ENCODE data around the gene RCN1.

Gene RCN1

GRCh38 chr11:32043737-32044136 is 47.1 kb upstream of the RCN1 start:
- Histone ChIP-seq H3K27ac (ENCODE audit: extremely low read depth, low read depth, low read length) (no peak overlapping the region), H3K36me3 (ENCODE audit: control insufficient read depth in 2 of 2, insufficient read depth in 1 of 2, low read length in 2 of 2) (no peaks in the 10 kb centered on the region), H3K9me3 (ENCODE audit: control insufficient read depth, insufficient read depth, low read depth, low read length) (no peaks in the 10 kb centered on the region), H3K4me3 (ENCODE audit: low read depth, low read length) (no peak overlapping the region), H3K4me1 (ENCODE audit: control insufficient read depth, insufficient read depth, low read length) (no peaks in the 10 kb centered on the region)
- ChIA-PET POLR2A (no interaction called here), CTCF (interaction anchor here (0.8 to 0.9 kb wide), 3 partner anchors 45 to 132 kb away, joined by 3 to 4 read pairs (median 3); no protein-coding TSS in a partner anchor)
- no peak for TF ChIP-seq ZNF184 (tag by site-specific recombination; IDR thresholded peaks at IDR 0.05)
- no peak for TF ChIP-seq ATF2 (tag by site-specific recombination; IDR thresholded peaks at IDR 0.05; ENCODE audit: low read depth)
- no peak for TF ChIP-seq ZNF610 (tag by site-specific recombination; IDR thresholded peaks at IDR 0.05; ENCODE audit: borderline replicate concordance)

- no peaks in the 10 kb centered on the region for H3K36me3 ChIP-seq (ENCODE audit: control insufficient read depth in 2 of 2, insufficient read depth in 1 of 2, low read length in 2 of 2)
- ChIA-PET CTCF (interaction anchor here (1.9 kb wide), 1 partner anchor 86 kb away, joined by 5 read pairs; no protein-coding TSS in a partner anchor), POLR2A (no interaction called here)
- no peaks in the 10 kb centered on the region for H3K4me1 ChIP-seq (ENCODE audit: control insufficient read depth, insufficient read depth, low read length)
- TF ChIP-seq AEBP2 (tag by site-specific recombination; IDR thresholded peaks at IDR 0.05; ENCODE audit: borderline replicate concordance) (no peak), ZFP41 (tag by site-specific recombination; IDR thresholded peaks at IDR 0.05; ENCODE audit: borderline replicate concordance) (no peak), ZNF623 (tag by site-specific recombination; IDR thresholded peaks at IDR 0.05) (no peak), ZNF830 (tag by site-specific recombination; IDR thresholded peaks at IDR 0.05; ENCODE audit: low read depth) (no peak), CTCF (tag by site-specific recombination; IDR thresholded peaks at IDR 0.05) (no peak), ZNF791 (tag by site-specific recombination; IDR thresholded peaks at IDR 0.05) (no peak)
- H3K9me3 ChIP-seq (ENCODE audit: control insufficient read depth, insufficient read depth, low read depth, low read length), result no peaks in the 10 kb centered on the region
- H3K27ac ChIP-seq (ENCODE audit: extremely low read depth, low read depth, low read length), result no peak overlapping the region
- no peak overlapping the region for H3K4me3 ChIP-seq (ENCODE audit: low read depth, low read length)
These were observed 46.6 kb upstream of the RCN1 start for GRCh38 chr11:32044158-32044863.

- no peak overlapping the region for H3K27ac ChIP-seq (ENCODE audit: extremely low read depth, low read depth, low read length)
- ChIA-PET POLR2A (no interaction called here), CTCF (interaction anchor here (1.1 to 1.9 kb wide), 4 partner anchors 9 to 131 kb away, joined by 3 to 10 read pairs (median 4); no protein-coding TSS in a partner anchor)
- no peak overlapping the region for H3K4me3 ChIP-seq (ENCODE audit: low read depth, low read length)
- TF ChIP-seq PRDM4 (tag by site-specific recombination; IDR thresholded peaks at IDR 0.05), result no peak
- TF ChIP-seq KLF17 (tag by site-specific recombination; IDR thresholded peaks at IDR 0.05), result no peak
- TF ChIP-seq GLI4 (tag by site-specific recombination; IDR thresholded peaks at IDR 0.05), result no peak
- TF ChIP-seq ZNF16 (tag by site-specific recombination; IDR thresholded peaks at IDR 0.05; ENCODE audit: low read depth), result no peak
- TF ChIP-seq ZNF660 (tag by site-specific recombination; IDR thresholded peaks at IDR 0.05), result no peak
- TF ChIP-seq ZNF202 (tag by site-specific recombination; IDR thresholded peaks at IDR 0.05; ENCODE audit: borderline replicate concordance), result no peak
- no peak for TF ChIP-seq OSR2 (tag by site-specific recombination; IDR thresholded peaks at IDR 0.05)
- no peak for TF ChIP-seq ZNF121 (tag by site-specific recombination; IDR thresholded peaks at IDR 0.05)
- no peak for TF ChIP-seq ZNF24 (tag by site-specific recombination; IDR thresholded peaks at IDR 0.05)
- TF ChIP-seq ZNF391 (tag by site-specific recombination; IDR thresholded peaks at IDR 0.05; ENCODE audit: borderline replicate concordance, low read depth), result no peak
- TF ChIP-seq ZNF658 (tag by site-specific recombination; IDR thresholded peaks at IDR 0.05), result no peak
- no peak for TF ChIP-seq ZNF2 (tag by site-specific recombination; IDR thresholded peaks at IDR 0.05)
- TF ChIP-seq MEIS1 (CRISPR knock-in tag; IDR thresholded peaks at IDR 0.05; ENCODE audit: borderline replicate concordance), result no peak
- H3K4me1 ChIP-seq (ENCODE audit: control insufficient read depth, insufficient read depth, low read length), result no peaks in the 10 kb centered on the region
- H3K36me3 ChIP-seq (ENCODE audit: control insufficient read depth in 2 of 2, insufficient read depth in 1 of 2, low read length in 2 of 2), result no peaks in the 10 kb centered on the region
- H3K9me3 ChIP-seq (ENCODE audit: control insufficient read depth, insufficient read depth, low read depth, low read length), result no peaks in the 10 kb centered on the region
These were observed 45.4 kb upstream of the RCN1 start for GRCh38 chr11:32045456-32045855.
